ENCODE data around the gene FCSK. TPM values are rescaled to one million over a fixed set of nuclear protein-coding genes. Genes with fewer than 3 reads are reported as not detected.

The FCSK gene
- total RNA-seq, 4 donors from 2014 or later, result 12.1 to 65.3 (median 22.9) TPM

DNA sequence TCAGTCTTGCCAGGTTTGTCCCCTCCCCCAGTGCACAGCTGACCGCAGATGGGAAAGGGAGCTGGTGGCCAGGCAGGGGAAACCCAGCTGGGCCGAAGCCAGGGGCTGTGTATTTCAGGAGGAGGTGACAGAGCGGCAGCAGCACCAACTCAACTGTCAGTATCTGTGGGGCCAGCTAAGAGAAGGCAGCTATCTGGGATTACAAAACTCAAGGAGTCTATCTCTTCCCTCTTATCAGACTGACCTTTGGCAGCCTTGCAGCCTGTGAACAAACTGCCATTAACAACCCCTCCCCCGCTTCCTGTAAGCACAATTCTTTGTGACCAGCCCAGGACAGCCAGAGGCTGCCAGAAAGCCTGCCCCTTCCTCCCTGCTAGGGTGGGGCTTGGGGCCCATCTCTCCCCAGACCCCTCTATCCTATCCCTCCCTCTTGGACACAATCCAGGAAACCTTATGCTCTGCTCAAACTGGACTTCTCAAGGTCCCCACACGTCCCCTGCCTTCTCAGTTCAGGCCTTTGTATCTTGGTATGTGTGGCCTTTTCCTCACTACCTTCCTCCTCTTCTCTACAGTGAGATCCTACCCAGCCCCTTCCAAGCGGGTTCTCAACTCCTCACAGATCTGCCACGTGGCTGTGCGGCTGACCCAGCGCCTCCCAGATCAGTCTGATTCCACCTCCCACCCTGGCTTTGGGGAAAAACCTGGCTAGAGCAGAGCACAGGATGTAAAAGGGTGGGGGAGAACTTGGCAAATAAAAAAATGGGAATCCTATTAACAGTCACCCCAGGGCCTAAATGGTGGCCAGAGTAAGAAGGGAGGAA lies 26.0 kb upstream of the FCSK start:
- TF ChIP-seq POLR2A (IDR thresholded peaks at IDR 0.05), result no peak
- TF ChIP-seq, protein P1, sequence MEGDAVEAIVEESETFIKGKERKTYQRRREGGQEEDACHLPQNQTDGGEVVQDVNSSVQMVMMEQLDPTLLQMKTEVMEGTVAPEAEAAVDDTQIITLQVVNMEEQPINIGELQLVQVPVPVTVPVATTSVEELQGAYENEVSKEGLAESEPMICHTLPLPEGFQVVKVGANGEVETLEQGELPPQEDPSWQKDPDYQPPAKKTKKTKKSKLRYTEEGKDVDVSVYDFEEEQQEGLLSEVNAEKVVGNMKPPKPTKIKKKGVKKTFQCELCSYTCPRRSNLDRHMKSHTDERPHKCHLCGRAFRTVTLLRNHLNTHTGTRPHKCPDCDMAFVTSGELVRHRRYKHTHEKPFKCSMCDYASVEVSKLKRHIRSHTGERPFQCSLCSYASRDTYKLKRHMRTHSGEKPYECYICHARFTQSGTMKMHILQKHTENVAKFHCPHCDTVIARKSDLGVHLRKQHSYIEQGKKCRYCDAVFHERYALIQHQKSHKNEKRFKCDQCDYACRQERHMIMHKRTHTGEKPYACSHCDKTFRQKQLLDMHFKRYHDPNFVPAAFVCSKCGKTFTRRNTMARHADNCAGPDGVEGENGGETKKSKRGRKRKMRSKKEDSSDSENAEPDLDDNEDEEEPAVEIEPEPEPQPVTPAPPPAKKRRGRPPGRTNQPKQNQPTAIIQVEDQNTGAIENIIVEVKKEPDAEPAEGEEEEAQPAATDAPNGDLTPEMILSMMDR (IDR thresholded peaks at IDR 0.05), result no peak
- intact Hi-C loops (cut with DNase I; ENCODE audit: low total_unique reads), result no loop called here
- DNase-seq, result peak; percentile 90 to 93
- Histone ChIP-seq H3K4me3 (no peak overlapping the region), H3K27ac (peak overlapping the region; percentile 82), H3K9me3 (no peaks in the 10 kb centered on the region), H3K36me3 (no peaks in the 10 kb centered on the region), H3K27me3 (no peaks in the 10 kb centered on the region), H3K4me1 (peaks cover 15 to 41% of the 10 kb centered on the region in 2 donors)

DNA sequence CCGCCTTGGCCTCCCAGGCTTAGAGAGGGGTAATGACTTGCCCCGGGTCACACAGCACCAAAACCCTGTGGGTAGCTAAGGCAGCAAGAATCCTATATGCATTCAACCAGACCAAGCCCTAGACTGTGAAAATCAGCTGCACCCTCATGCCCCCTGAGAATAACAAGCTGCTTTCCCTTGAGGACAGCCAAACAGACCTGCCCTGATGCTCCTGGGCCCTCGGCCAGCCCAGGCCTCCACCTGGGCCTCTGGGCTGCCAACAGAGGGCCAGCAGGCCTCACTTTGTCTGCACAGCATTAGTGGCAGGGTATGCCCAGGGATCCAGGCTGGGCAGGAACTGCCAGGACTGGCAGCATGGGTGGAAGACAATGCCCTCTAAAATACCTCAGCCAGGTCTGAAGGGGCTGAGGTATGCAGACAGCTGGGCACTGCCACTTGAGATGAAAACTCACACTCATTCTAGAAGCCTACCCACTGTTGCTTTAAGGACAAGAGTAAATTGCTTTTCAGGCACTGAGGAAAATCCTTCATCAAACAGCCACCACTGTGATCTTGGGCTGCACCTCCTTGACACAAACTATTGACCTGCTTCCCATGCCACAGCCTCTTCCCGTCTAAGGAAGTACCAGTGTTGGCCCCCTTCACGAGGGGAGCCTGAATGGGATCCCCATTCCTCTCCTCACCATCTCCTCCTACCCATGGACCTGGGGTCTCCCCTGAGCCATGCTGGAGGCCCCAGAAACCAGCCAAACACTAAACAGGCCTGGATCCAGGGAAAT lies 24.3 kb upstream of the FCSK start:
- intact Hi-C loops (cut with DNase I; ENCODE audit: low total_unique reads), result loop anchor here (10.0 kb wide), 1 partner anchor 45 kb away; no protein-coding TSS in a partner anchor
- H3K27me3 ChIP-seq, result no peaks in the 10 kb centered on the region
- TF ChIP-seq POLR2A (IDR thresholded peaks at IDR 0.05), result no peak
- TF ChIP-seq, protein P1 (IDR thresholded peaks at IDR 0.05), result no peak
- DNase-seq, result no peak
- H3K4me3 ChIP-seq, result no peak overlapping the region
- H3K36me3 ChIP-seq, result no peaks in the 10 kb centered on the region
- H3K27ac ChIP-seq, result peak overlapping the region; percentile 50 to 63
- no peaks in the 10 kb centered on the region for H3K9me3 ChIP-seq
- peaks cover 19 to 49% of the 10 kb centered on the region in 2 donors for H3K4me1 ChIP-seq

DNA sequence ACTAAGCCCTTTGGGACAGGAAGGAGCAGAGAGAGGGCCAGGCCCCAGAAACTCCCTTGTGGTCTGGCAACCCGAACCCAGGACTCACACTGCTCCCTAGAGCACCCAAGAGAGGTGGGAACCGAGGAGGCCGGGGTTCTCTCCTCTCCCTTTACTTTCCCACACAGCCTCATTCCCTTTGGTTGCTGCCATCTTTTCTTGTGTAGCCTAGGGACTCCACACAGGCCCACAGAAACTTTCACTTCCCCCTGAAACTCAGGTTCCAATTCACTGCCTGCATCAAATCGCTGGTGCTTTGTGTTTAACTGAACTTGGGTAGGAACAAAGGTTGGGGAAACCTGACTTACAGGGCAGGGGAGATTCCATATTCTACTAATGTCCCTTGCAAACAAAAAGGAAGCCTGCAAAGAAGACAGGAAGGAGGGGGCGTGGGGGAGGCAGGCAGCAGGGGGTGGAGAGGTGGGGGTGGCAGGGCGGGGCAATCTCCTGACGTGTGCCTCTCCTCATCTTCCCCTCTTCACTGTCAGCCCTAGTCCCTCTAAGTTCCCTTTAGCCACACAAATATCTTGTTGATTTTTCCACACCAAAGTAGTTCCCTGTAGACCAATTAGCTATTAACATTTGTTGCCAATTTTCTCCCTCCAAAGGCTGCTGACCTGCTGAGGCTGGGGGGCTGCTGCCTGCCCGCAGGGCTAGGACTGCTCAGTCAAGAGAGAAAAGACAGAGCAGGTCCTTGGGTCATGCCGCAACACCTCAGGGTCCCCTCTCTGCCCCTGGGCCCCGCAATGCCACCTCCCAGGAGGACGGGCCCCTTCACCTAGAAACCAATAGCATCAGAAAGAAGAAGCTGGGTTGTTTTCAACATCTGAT lies 23.5 kb upstream of the FCSK start:
- no peak overlapping the region for H3K4me3 ChIP-seq
- TF ChIP-seq, protein P1 (IDR thresholded peaks at IDR 0.05), result no peak
- H3K27ac ChIP-seq, result peak overlapping the region; percentile 50 to 63
- H3K36me3 ChIP-seq, result no peaks in the 10 kb centered on the region
- peaks cover 19 to 49% of the 10 kb centered on the region in 2 donors for H3K4me1 ChIP-seq
- H3K27me3 ChIP-seq, result no peaks in the 10 kb centered on the region
- DNase-seq, result no peak
- intact Hi-C loops (cut with DNase I; ENCODE audit: low total_unique reads), result loop anchor here (10.0 kb wide), 1 partner anchor 46 kb away; no protein-coding TSS in a partner anchor
- H3K9me3 ChIP-seq, result no peaks in the 10 kb centered on the region

DNA sequence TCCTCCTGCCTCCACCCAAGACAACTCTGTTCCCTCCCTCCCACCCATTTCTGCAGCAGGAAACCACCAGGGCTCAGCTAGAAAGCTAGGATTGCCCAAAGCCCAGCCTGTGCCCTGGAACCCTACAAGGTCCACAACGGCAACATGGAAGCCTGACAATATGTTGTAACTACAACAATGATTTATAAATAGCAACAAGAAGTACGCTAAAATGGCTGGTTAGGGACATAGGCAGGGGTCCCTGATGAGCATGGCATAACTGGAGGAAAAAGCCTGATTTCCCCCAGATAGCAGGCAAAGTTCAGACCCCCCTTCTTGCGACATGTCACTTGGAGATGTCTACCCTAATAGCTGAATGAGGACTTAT lies 22.1 kb upstream of the FCSK start:
- Histone ChIP-seq H3K9me3 (no peaks in the 10 kb centered on the region), H3K4me1 (peaks cover 19 to 53% of the 10 kb centered on the region in 2 donors), H3K27me3 (no peaks in the 10 kb centered on the region), H3K4me3 (no peak overlapping the region), H3K27ac (peak overlapping the region; percentile 38 to 77), H3K36me3 (no peaks in the 10 kb centered on the region)
- TF ChIP-seq, protein P1 (IDR thresholded peaks at IDR 0.05), result no peak
- TF ChIP-seq POLR2A (IDR thresholded peaks at IDR 0.05), result no peak
- intact Hi-C loops (cut with DNase I; ENCODE audit: low total_unique reads), result loop anchor here (10.0 kb wide), 1 partner anchor 48 kb away; no protein-coding TSS in a partner anchor
- no peak for DNase-seq

Data from uterus (tissue), 4 donors.